Thyroid gland (tissue), 4 donors: ENCODE measurements around the gene SLC13A3.

ENCODE experiments used
- POLR2A ChIP-seq, 2 donors: fragments of 450-650 bp; IDR thresholded peaks; one replicate each; pipeline ENCODE4 v1.6.1; 2017; ENCODE audit warnings: antibody characterized with exemption in 2 of 2, mild to moderate bottlenecking in 2 of 2, moderate library complexity in 1 of 2
- TF ChIP-seq, protein P1 (sequence below), 6 experiments: fragments of 200-600 bp in 3 of 6; fragments of 450-650 bp in 3 of 6; sonication (generic) in 3 of 6; IDR thresholded peaks; one replicate each; pipeline ENCODE4 v1.5.1; 2016 to 2019; ENCODE audit warnings: antibody characterized with exemption in 6 of 6, mild to moderate bottlenecking in 2 of 6, inconsistent platforms in 1 of 6, moderate library complexity in 1 of 6

- no peak for TF ChIP-seq POLR2A (IDR thresholded peaks at IDR 0.05)
- TF ChIP-seq, protein P1, sequence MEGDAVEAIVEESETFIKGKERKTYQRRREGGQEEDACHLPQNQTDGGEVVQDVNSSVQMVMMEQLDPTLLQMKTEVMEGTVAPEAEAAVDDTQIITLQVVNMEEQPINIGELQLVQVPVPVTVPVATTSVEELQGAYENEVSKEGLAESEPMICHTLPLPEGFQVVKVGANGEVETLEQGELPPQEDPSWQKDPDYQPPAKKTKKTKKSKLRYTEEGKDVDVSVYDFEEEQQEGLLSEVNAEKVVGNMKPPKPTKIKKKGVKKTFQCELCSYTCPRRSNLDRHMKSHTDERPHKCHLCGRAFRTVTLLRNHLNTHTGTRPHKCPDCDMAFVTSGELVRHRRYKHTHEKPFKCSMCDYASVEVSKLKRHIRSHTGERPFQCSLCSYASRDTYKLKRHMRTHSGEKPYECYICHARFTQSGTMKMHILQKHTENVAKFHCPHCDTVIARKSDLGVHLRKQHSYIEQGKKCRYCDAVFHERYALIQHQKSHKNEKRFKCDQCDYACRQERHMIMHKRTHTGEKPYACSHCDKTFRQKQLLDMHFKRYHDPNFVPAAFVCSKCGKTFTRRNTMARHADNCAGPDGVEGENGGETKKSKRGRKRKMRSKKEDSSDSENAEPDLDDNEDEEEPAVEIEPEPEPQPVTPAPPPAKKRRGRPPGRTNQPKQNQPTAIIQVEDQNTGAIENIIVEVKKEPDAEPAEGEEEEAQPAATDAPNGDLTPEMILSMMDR (IDR thresholded peaks at IDR 0.05), result no peak
These were observed at the start of gene SLC13A3 for GRCh38 chr20:46651091-46651962.
